AG09309 (cell line): ENCODE data around the gene UTF1.

Experiments
- DNase-seq: peaks from one replicate; pipeline ENCODE4 v3.0.0-alpha.2; 2010; ENCODE audit warnings: low read depth
- H3K4me3 ChIP-seq: 2 replicates; pipeline ENCODE4 v1.5.1; 2011; ENCODE audit warnings: mild to moderate bottlenecking, low read depth, low read length, moderate library complexity; ENCODE audit not compliant: control insufficient read depth
- TF ChIP-seq, protein P1 (sequence below): IDR thresholded peaks from 2 replicates; pipeline ENCODE4 v1.5.1; 2011; ENCODE audit warnings: mild to moderate bottlenecking, low read depth, low read length, inconsistent platforms; ENCODE audit not compliant: insufficient read depth, control insufficient read depth; ENCODE audit errors: missing control alignments

The UTF1 gene

GRCh38 chr10:133277993-133278576 lies 48.1 kb downstream of the UTF1 start:
- TF ChIP-seq, protein P1, sequence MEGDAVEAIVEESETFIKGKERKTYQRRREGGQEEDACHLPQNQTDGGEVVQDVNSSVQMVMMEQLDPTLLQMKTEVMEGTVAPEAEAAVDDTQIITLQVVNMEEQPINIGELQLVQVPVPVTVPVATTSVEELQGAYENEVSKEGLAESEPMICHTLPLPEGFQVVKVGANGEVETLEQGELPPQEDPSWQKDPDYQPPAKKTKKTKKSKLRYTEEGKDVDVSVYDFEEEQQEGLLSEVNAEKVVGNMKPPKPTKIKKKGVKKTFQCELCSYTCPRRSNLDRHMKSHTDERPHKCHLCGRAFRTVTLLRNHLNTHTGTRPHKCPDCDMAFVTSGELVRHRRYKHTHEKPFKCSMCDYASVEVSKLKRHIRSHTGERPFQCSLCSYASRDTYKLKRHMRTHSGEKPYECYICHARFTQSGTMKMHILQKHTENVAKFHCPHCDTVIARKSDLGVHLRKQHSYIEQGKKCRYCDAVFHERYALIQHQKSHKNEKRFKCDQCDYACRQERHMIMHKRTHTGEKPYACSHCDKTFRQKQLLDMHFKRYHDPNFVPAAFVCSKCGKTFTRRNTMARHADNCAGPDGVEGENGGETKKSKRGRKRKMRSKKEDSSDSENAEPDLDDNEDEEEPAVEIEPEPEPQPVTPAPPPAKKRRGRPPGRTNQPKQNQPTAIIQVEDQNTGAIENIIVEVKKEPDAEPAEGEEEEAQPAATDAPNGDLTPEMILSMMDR = no peak
- DNase-seq = no peak
- H3K4me3 ChIP-seq = no peak overlapping the region

DNA sequence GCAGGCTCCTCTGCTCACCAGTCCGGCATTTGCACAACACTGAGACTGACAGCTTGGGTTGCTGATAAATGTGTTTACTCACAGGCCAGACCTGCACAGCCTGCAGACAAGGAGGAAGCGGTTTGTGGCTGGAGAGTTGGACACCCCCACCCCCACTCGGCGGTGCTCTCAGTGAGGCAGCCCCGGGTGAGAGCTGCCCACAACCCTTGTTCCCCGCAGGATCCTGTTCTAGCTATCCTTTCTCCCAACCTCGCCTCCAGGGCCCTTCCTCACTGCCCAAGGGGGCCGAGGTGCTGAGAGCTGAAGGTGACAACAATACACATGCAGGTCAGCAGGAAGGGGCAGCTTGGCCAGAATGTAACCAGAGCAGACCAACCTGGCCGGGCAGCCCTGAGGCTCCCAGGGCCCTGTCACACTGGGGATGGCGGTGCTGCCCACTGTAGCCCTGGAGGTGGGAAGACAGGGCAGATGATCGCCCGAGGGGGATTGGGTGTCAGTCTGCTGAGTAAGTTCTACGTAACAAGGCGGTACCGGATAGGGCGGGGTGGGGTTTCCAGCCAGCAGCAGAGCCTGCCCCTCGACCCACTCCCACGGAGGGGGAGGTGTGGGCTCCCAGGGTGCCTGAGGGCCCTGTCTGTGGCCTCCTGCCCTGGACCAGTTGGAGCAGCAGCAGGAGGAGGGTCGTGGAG lies 48.7 kb downstream of the UTF1 start:
- DNase-seq = no peak
- no peak overlapping the region for H3K4me3 ChIP-seq
- TF ChIP-seq, protein P1 = no peak

GRCh38 chr10:133279326-133280226 lies 49.6 kb downstream of the UTF1 start:
- TF ChIP-seq, protein P1 = no peak
- DNase-seq = no peak
- H3K4me3 ChIP-seq = no peak overlapping the region

DNA sequence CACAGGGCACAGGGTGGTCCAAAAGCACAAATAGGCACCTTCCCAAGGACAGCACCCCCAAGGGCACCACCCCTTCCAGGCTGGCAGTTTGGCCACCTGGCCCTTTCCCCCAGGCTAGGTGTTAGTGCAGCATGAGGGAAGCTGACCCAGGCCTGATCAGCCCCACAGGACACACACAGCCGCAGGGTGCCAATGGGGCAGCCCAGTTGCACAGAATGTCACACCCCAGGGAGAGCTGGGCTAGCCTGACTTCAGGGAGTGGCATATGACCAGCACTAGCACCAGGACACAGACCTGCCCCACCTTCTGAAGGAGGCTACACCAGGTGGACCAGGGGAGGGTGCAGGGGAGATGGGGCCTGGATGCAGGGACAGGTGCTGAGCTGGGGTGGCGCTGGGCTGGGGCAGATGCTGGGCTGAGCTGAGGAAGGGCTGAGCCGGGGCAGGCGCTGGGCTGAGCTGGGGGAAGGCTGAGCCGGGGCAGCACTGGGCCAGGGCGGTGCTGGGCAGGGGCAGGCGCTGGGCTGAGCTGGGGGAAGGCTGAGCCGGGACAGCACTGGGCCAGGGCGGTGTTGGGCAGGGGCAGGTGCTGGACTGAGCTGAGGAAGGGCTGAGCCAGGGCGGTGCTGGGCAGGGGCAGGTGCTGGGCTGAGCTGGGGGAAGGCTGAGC lies 50.5 kb downstream of the UTF1 start:
- no peak overlapping the region for H3K4me3 ChIP-seq
- TF ChIP-seq, protein P1 = no peak
- DNase-seq = no peak

DNA sequence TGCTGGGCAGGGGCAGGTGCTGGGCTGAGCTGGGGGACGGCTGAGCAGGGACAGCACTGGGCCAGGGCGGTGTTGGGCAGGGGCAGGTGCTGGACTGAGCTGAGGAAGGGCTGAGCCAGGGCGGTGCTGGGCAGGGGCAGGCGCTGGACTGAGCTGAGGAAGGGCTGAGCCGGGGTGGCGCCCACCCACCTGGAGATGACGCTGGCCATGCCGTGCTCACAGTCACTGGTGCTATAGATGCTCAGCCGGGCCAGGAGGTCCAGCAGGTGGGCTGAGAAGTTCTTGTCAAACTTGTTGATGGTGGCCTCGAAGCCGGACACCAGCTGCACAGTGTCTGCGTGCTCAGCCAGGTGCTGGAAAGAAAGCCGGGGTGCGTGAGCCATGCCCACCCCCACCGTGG lies 51.1 kb downstream of the UTF1 start:
- no peak overlapping the region for H3K4me3 ChIP-seq
- TF ChIP-seq, protein P1 = no peak
- no peak for DNase-seq
